Measurements from ENCODE around the gene ARID1B. TPM values are rescaled to one million over a fixed set of nuclear protein-coding genes. Genes with fewer than 3 reads are reported as not detected.

ARID1B gene
- total RNA-seq, 1 donor from 2014 or later, result 87.4 TPM

- DNase-seq (ENCODE audit: low spot score), result no peak
These were observed 73.2 kb downstream of the ARID1B start for GRCh38 chr6:156850353-156850752.

DNA sequence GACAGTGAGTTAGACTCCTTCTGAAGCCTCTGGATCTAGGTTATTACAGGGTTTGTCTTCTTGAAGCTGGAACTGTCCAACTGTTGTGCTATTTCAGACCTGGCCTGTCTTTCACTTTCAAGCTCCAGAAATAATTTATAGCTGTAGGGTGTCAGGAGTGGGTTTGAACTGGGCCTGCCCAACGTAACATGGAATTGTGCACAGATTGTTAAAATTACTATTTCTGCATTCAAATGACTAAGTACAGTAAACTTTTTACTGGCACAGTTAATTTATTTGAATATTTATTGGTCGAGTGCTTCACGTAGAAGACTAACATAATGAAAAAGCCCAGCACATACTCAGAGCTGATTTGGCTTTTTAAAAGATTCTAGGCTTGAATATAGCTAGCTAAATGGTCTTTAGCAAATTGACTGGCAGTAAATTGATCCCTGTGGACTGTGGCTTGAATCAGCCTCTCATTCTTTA is 74.3 kb downstream of the ARID1B start:
- no peak for DNase-seq (ENCODE audit: low spot score)

- no peak for DNase-seq (ENCODE audit: low spot score)
These were observed 75.1 kb downstream of the ARID1B start for GRCh38 chr6:156852147-156852857.

- no peak for DNase-seq (ENCODE audit: low spot score)
These were observed 75.7 kb downstream of the ARID1B start for GRCh38 chr6:156852858-156853216.

DNA sequence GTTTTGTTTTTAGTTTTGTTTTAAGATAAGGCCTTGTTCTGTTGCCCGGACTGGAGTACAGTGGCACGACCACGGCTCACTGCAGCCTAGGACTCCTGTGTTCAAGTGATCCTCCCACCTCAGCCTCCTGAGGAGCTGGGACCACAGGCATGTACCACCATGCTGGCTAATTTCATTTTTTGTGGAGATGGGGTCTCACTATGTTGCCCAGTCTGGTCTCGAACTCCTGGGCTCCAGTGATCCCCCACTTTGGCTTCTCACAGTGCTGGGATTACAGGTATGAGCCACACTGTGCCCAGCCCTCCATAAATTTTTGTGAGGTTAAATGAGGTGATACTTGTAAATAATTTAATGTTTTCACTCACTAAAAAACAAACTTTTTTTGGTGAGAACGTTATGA is 76.6 kb downstream of the ARID1B start:
- no peak for DNase-seq (ENCODE audit: low spot score)

DNA sequence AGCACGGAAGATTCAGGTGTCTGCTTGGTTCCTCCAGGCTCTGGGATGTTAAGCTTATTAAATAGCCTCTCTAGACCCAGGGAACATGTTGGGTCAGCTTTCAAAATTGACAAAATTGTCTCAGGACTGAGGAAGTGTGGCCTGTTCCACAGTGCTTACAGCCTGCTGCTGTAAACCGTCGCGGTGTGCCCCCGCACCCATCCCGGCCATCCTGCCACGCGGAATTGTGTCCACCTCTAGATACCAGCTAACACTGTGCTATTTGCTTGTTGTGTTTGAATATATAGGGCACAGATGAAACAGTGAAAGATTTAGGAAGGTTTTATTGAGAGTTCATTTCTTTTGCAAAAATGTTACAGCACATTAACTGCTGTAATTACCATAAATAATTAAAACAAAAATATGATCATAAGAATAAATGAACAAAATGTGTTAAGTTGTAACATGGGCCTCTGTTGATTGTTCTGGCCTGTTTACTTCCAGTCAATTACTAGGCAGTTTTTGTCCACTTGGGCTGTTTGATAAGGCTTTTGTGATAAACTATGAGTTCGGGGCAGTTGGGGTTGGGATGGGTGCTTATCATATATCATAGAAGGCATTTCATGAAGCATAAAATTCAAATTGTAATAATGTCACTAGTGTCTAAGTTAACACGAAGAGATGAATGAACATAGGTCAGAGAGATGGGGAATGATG is 77.4 kb downstream of the ARID1B start:
- no peak for DNase-seq (ENCODE audit: low spot score)

DNA sequence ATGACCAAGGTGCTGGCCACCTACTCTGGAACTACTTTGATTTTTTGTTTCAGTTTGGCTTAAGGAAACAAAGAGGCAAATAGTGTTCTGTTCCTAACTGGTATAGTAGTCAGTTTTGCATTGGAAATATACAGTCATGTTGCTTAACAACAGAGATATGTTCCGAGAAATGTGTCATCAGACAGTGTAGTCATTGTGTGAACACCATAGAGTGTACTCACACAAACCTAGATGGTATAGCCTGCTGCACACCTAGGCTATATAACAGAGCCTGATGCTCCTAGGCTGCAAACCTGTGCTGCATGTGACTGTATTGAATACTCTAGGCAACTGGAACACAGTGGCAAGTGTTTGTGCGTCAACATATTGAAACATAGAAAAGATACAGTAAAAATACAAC is 80.4 kb downstream of the ARID1B start:
- DNase-seq (ENCODE audit: low spot score), result no peak

DNA sequence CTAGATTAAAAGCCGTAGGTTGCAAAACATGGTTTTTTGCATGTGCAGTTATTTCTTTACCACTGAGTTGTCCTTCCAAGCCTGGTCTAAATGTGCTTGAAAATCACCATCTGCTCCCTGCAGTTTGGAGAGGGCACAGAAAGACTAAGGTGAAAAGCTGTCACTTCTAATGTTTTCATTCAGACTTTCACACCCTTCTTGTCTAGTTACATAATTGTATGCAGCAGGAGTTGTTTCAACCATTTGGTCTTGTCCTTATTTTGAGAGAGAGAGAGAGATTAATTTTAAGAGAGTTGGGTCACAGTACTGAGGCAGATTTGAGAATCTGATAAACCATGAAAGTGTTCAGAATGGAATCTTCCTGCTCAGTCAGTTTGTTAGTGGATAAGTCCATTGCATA is 82.5 kb downstream of the ARID1B start:
- no peak for DNase-seq (ENCODE audit: low spot score)

DNA sequence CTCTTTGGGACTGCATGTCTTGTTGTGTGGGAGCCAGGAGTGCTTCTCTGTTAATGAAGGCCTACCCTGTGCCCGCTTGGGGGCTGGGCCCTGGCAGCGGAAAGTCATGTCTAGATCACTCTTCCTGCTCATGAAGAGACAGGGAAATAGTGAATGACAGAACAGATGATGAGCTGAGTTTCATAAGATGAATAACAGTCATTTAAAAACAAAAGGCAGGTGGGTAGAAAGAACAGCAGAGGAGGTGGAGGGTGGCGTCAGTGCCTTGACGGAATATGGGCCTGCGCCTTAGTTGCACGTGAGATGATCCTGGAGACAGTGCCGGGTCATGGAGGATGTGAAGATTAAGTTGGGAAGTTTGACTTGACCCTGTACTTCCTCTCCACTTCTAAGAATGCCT is 85.5 kb downstream of the ARID1B start:
- no peak for DNase-seq (ENCODE audit: low spot score)

DNA sequence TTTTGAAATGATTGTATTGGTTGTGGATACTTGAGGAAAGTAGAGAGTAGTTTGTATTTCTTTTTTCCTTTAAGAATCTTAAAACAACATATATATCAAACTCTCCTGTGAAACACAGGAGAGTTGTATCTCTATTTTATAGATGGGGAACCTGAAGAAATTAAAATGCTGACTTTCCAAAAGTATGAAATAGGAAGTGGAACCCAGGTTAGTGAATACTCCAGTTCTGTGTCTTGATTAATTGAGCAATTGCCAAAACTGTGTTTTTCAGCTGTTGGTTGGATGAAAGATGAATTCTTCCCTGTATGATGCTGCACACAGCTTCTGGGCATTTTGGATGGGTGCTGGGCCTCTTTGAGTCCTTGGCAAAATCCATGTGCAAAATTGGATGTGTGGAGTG is 86.3 kb downstream of the ARID1B start:
- no peak for DNase-seq (ENCODE audit: low spot score)

- no peak for DNase-seq (ENCODE audit: low spot score)
These were observed 87.4 kb downstream of the ARID1B start for GRCh38 chr6:156864557-156864956.

GRCh38 chr6:156865019-156865629 is 87.9 kb downstream of the ARID1B start:
- DNase-seq (ENCODE audit: low spot score), result no peak

- no peak for DNase-seq (ENCODE audit: low spot score)
These were observed 89.2 kb downstream of the ARID1B start for GRCh38 chr6:156866220-156867015.

DNA sequence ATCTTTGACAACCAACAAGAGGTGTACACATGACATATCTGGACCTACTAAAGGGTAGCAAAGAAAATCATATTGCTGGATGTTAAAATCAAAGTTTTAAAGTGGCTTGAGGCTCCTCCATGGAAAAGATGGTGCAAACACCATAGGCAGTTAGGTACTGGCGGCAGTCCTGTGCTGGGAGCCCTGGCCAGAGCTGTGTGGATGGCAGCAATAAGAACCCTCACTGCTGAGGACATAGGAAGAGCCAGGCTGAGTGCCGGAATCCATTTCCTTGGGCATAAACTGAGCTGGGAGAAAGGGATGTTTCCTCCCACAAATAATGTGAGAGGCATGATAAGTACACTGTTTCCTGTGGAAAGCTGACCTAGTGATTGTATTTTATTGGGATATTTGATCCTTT is 89.9 kb downstream of the ARID1B start:
- no peak for DNase-seq (ENCODE audit: low spot score)

DNA sequence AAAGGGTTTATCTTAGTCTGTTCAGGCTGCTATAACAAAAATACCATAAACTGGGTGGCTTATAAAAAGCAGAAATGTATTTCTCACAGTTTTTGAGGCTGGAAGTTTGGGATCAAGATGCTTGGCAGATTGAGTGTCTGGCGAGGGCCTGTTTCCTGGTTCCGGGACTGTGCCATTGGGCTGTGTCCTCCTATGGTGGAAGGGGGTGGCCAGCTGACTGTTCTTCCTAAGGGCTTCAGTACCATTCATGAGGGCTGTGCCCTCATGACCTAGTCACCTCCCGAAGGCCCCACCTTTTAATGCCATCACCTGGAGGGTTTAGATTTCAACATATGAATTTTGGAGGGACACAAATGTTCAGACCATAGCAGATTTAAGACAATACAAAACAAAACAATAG is 91.2 kb downstream of the ARID1B start:
- no peak for DNase-seq (ENCODE audit: low spot score)

DNA sequence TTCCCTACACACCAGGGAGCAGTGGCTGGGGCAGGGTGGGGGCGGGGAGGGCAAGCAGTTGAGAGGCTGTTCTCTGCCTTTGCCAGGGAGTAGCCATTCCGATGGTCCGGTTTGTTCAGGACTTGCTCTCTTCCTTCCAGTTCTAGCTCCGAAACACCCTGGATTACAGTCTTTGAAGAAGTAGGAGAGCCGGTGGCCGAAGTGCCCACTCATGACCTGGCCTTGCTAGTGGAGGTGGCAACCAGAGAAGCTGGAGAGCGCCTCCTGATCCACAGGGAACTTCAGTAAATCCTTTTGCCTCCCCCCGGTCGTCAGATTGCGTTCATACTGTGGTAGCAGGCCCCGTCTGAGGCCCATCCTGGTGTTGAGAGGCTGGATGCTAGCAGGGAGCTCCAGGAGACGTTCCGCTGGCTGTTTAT is 92.8 kb downstream of the ARID1B start:
- no peak for DNase-seq (ENCODE audit: low spot score)

GRCh38 chr6:156870924-156871539 is 93.9 kb downstream of the ARID1B start:
- DNase-seq (ENCODE audit: low spot score), result no peak

- no peak for DNase-seq (ENCODE audit: low spot score)
These were observed 95.7 kb downstream of the ARID1B start for GRCh38 chr6:156872903-156873302.

DNA sequence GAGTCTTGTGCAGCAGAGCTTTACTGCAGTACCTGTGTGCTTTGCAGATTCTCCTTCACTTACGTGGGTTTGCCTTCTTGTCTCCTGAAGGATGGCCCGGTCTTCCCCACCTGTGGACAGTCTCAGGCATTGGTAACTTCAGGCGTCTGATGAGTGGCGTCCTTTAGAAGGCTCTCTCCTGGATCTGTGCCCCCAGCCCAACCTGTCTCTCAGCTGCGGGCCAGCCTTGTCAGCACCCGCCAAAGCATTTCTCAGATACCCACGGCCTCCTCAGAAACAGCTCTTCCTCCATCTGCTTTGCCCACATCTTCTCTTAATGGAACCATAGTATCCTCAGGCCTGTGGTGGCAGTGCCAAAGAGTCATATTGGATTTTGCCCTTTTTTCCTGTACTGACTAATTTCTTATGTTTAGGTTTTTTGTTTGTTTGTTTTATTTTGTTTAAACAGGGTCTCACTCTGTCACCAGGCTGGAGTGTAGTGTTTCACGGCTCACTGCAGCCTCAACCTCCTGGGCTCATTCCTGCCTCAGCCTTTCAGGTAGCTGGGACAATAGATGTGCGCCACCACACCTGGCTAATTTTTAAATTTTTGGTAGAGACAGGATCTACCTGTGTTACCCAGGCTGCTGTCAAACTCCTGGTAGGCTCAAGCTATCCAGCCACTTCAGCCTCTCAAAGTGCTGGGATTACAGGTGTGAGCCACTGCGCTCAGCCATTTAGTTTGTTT is 96.6 kb downstream of the ARID1B start:
- no peak for DNase-seq (ENCODE audit: low spot score)

- no peak for DNase-seq (ENCODE audit: low spot score)
These were observed 97.9 kb downstream of the ARID1B start for GRCh38 chr6:156875062-156875461.

DNA sequence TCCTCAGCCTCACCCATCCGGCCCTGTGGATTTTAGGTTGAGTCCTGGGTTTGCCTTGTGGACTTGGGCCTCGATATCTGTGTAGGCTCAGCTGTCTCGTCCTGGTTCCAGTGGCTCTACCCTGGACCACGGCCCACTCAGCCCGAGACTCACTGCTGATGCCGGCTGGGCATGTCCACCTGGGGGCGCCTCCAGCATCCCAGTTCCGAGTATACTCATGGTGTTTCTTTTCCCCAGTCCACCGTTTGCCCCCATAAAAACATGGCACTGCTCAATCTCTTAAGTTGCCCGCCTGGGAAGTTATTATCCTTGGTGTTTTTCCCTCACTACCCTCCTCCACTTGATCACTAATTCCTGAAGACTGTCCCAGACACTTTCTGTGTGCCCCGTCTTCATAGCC is 99.1 kb downstream of the ARID1B start:
- DNase-seq (ENCODE audit: low spot score), result no peak

Measured in mesenteric fat pad (tissue), 1 donor.